Measurements from ENCODE around the gene DCLK1. TPM values are rescaled to one million over a fixed set of nuclear protein-coding genes. Genes with fewer than 3 reads are reported as not detected.

Gene DCLK1
- total RNA-seq, 1 donor from 2014 or later = not detected

GRCh38 chr13:36046672-36047071 lies 84.5 kb downstream of the DCLK1 start:
- no peaks in the 10 kb centered on the region for H3K4me1 Mint-ChIP-seq (ENCODE audit: low read depth)
- H3K27me3 Mint-ChIP-seq (ENCODE audit: low read depth) = no peaks in the 10 kb centered on the region
- intact Hi-C loops (cut with micrococcal nuclease) = no loop called here
- no peaks in the 10 kb centered on the region for H3K36me3 Mint-ChIP-seq (ENCODE audit: low read depth)
- no peaks in the 10 kb centered on the region for H3K9me3 Mint-ChIP-seq
- no peak overlapping the region for H3K4me3 Mint-ChIP-seq (ENCODE audit: low read depth)
- H3K27ac Mint-ChIP-seq = no peak overlapping the region
- DNase-seq (ENCODE audit: low spot score) = no peak

GRCh38 chr13:36038785-36039555 lies 92.2 kb downstream of the DCLK1 start:
- H3K27ac Mint-ChIP-seq = no peak overlapping the region
- intact Hi-C loops (cut with micrococcal nuclease) = no loop called here
- no peaks in the 10 kb centered on the region for H3K36me3 Mint-ChIP-seq (ENCODE audit: low read depth)
- no peaks in the 10 kb centered on the region for H3K27me3 Mint-ChIP-seq (ENCODE audit: low read depth)
- DNase-seq (ENCODE audit: low spot score) = no peak
- H3K4me3 Mint-ChIP-seq (ENCODE audit: low read depth) = no peak overlapping the region
- H3K4me1 Mint-ChIP-seq (ENCODE audit: low read depth) = no peaks in the 10 kb centered on the region
- peaks cover 11% of the 10 kb centered on the region for H3K9me3 Mint-ChIP-seq

GRCh38 chr13:36033035-36033434 lies 98.1 kb downstream of the DCLK1 start:
- peaks cover 24% of the 10 kb centered on the region for H3K9me3 Mint-ChIP-seq
- H3K36me3 Mint-ChIP-seq (ENCODE audit: low read depth) = no peaks in the 10 kb centered on the region
- H3K4me3 Mint-ChIP-seq (ENCODE audit: low read depth) = no peak overlapping the region
- DNase-seq (ENCODE audit: low spot score) = no peak
- no peaks in the 10 kb centered on the region for H3K27me3 Mint-ChIP-seq (ENCODE audit: low read depth)
- intact Hi-C loops (cut with micrococcal nuclease) = no loop called here
- no peaks in the 10 kb centered on the region for H3K4me1 Mint-ChIP-seq (ENCODE audit: low read depth)
- no peak overlapping the region for H3K27ac Mint-ChIP-seq

GRCh38 chr13:36031490-36031889 lies 99.7 kb downstream of the DCLK1 start:
- Mint-ChIP-seq H3K27ac (no peak overlapping the region), H3K4me1 (ENCODE audit: low read depth) (no peaks in the 10 kb centered on the region), H3K9me3 (peaks cover 24% of the 10 kb centered on the region), H3K36me3 (ENCODE audit: low read depth) (no peaks in the 10 kb centered on the region), H3K4me3 (ENCODE audit: low read depth) (no peak overlapping the region), H3K27me3 (ENCODE audit: low read depth) (no peaks in the 10 kb centered on the region)
- intact Hi-C loops (cut with micrococcal nuclease) = no loop called here
- no peak for DNase-seq (ENCODE audit: low spot score)

- no peak for DNase-seq (ENCODE audit: low spot score)
- Mint-ChIP-seq H3K4me3 (ENCODE audit: low read depth) (no peak overlapping the region), H3K27me3 (ENCODE audit: low read depth) (no peaks in the 10 kb centered on the region), H3K27ac (no peak overlapping the region), H3K36me3 (ENCODE audit: low read depth) (no peaks in the 10 kb centered on the region), H3K9me3 (peaks cover 24% of the 10 kb centered on the region), H3K4me1 (ENCODE audit: low read depth) (no peaks in the 10 kb centered on the region)
- intact Hi-C loops (cut with micrococcal nuclease) = no loop called here
Observed at GRCh38 chr13:36030670-36031331, 100.4 kb downstream of the DCLK1 start.

GRCh38 chr13:36029166-36029565 lies 102.0 kb downstream of the DCLK1 start:
- no peaks in the 10 kb centered on the region for H3K4me1 Mint-ChIP-seq (ENCODE audit: low read depth)
- peaks cover 16% of the 10 kb centered on the region for H3K9me3 Mint-ChIP-seq
- no peak overlapping the region for H3K4me3 Mint-ChIP-seq (ENCODE audit: low read depth)
- intact Hi-C loops (cut with micrococcal nuclease) = no loop called here
- no peak for DNase-seq (ENCODE audit: low spot score)
- no peaks in the 10 kb centered on the region for H3K36me3 Mint-ChIP-seq (ENCODE audit: low read depth)
- H3K27ac Mint-ChIP-seq = no peak overlapping the region
- H3K27me3 Mint-ChIP-seq (ENCODE audit: low read depth) = no peaks in the 10 kb centered on the region

- H3K4me3 Mint-ChIP-seq (ENCODE audit: low read depth) = no peak overlapping the region
- peaks cover 16% of the 10 kb centered on the region for H3K9me3 Mint-ChIP-seq
- intact Hi-C loops (cut with micrococcal nuclease) = no loop called here
- H3K4me1 Mint-ChIP-seq (ENCODE audit: low read depth) = no peaks in the 10 kb centered on the region
- H3K36me3 Mint-ChIP-seq (ENCODE audit: low read depth) = no peaks in the 10 kb centered on the region
- H3K27ac Mint-ChIP-seq = no peak overlapping the region
- DNase-seq (ENCODE audit: low spot score) = no peak
- H3K27me3 Mint-ChIP-seq (ENCODE audit: low read depth) = no peaks in the 10 kb centered on the region
Observed at GRCh38 chr13:36028359-36029025, 102.7 kb downstream of the DCLK1 start.

- no peak overlapping the region for H3K27ac Mint-ChIP-seq
- H3K36me3 Mint-ChIP-seq (ENCODE audit: low read depth) = no peaks in the 10 kb centered on the region
- no peaks in the 10 kb centered on the region for H3K27me3 Mint-ChIP-seq (ENCODE audit: low read depth)
- no peak overlapping the region for H3K4me3 Mint-ChIP-seq (ENCODE audit: low read depth)
- no peaks in the 10 kb centered on the region for H3K4me1 Mint-ChIP-seq (ENCODE audit: low read depth)
- no peak for DNase-seq (ENCODE audit: low spot score)
- peaks cover 21% of the 10 kb centered on the region for H3K9me3 Mint-ChIP-seq
- intact Hi-C loops (cut with micrococcal nuclease) = no loop called here
Observed at GRCh38 chr13:36026531-36026930, 104.7 kb downstream of the DCLK1 start.

- H3K36me3 Mint-ChIP-seq (ENCODE audit: low read depth) = no peaks in the 10 kb centered on the region
- no peaks in the 10 kb centered on the region for H3K27me3 Mint-ChIP-seq (ENCODE audit: low read depth)
- no peaks in the 10 kb centered on the region for H3K4me1 Mint-ChIP-seq (ENCODE audit: low read depth)
- H3K9me3 Mint-ChIP-seq = peaks cover 18% of the 10 kb centered on the region
- intact Hi-C loops (cut with micrococcal nuclease) = no loop called here
- H3K4me3 Mint-ChIP-seq (ENCODE audit: low read depth) = no peak overlapping the region
- no peak overlapping the region for H3K27ac Mint-ChIP-seq
- DNase-seq (ENCODE audit: low spot score) = no peak
Observed at GRCh38 chr13:36014763-36015162, 116.4 kb downstream of the DCLK1 start.

- Mint-ChIP-seq H3K4me1 (ENCODE audit: low read depth) (no peaks in the 10 kb centered on the region), H3K27me3 (ENCODE audit: low read depth) (no peaks in the 10 kb centered on the region), H3K4me3 (ENCODE audit: low read depth) (no peak overlapping the region), H3K9me3 (no peaks in the 10 kb centered on the region), H3K27ac (no peak overlapping the region), H3K36me3 (ENCODE audit: low read depth) (no peaks in the 10 kb centered on the region)
- intact Hi-C loops (cut with micrococcal nuclease) = no loop called here
- DNase-seq (ENCODE audit: low spot score) = no peak
Observed at GRCh38 chr13:36006894-36007675, 124.1 kb downstream of the DCLK1 start.

GRCh38 chr13:36006347-36006746 lies 124.8 kb downstream of the DCLK1 start:
- H3K4me3 Mint-ChIP-seq (ENCODE audit: low read depth) = no peak overlapping the region
- no peak for DNase-seq (ENCODE audit: low spot score)
- no peak overlapping the region for H3K27ac Mint-ChIP-seq
- H3K9me3 Mint-ChIP-seq = no peaks in the 10 kb centered on the region
- intact Hi-C loops (cut with micrococcal nuclease) = no loop called here
- H3K36me3 Mint-ChIP-seq (ENCODE audit: low read depth) = no peaks in the 10 kb centered on the region
- no peaks in the 10 kb centered on the region for H3K27me3 Mint-ChIP-seq (ENCODE audit: low read depth)
- H3K4me1 Mint-ChIP-seq (ENCODE audit: low read depth) = no peaks in the 10 kb centered on the region

GRCh38 chr13:36001561-36001960 lies 129.6 kb downstream of the DCLK1 start:
- Mint-ChIP-seq H3K27me3 (ENCODE audit: low read depth) (no peaks in the 10 kb centered on the region), H3K4me1 (ENCODE audit: low read depth) (no peaks in the 10 kb centered on the region), H3K36me3 (ENCODE audit: low read depth) (no peaks in the 10 kb centered on the region), H3K9me3 (peaks cover 4% of the 10 kb centered on the region), H3K4me3 (ENCODE audit: low read depth) (no peak overlapping the region), H3K27ac (no peak overlapping the region)
- no peak for DNase-seq (ENCODE audit: low spot score)
- intact Hi-C loops (cut with micrococcal nuclease) = no loop called here
